H1 (cell line): ENCODE measurements around the gene CDC37. TPM values are rescaled to one million over a fixed set of nuclear protein-coding genes. Genes with fewer than 3 reads are reported as not detected.
"Not testable (repeated sequence)": the region's sequence is repeated elsewhere in the genome, so short reads cannot be mapped to it uniquely, and the experiment has no call there.

Source experiments
- CTCF ChIA-PET: fragments of 300-600 bp; sonication (Branson Sonifier 250); formaldehyde crosslinking; loops from one replicate; lab custom pipeline; 2021; ENCODE audit not compliant: partially characterized antibody; lab: Charles Lee
- POLR2A ChIA-PET: fragments of 300-600 bp; sonication (Branson Sonifier 250); formaldehyde crosslinking; loops from one replicate; lab custom pipeline; 2021; ENCODE audit warnings: inconsistent platforms; ENCODE audit not compliant: partially characterized antibody; lab: Charles Lee
- DNase-seq, 2 experiments: peaks; one replicate each; pipeline versions ENCODE4 v3.0.0 to v3.0.0-alpha.2; 2010 to 2022; ENCODE audit warnings: low spot score in 2 of 2, low read depth in 1 of 2, mixed read lengths in 1 of 2
- FAIRE-seq: peaks from 2 replicates; lab custom pipeline; 2011; peaks lifted over from hg19 to GRCh38; lab: Jason Lieb, UNC
- H2AFZ ChIP-seq: 2 replicates; pipeline ENCODE4 v1.8.1; 2012; ENCODE audit warnings: low read length, inconsistent platforms
- H2AK5ac ChIP-seq: 2 replicates; pipeline ENCODE4 v1.6.1; 2013; ENCODE audit warnings: low read depth, low read length
- H2BK120ac ChIP-seq: replicated peaks from 2 replicates; pipeline ENCODE3; 2013; ENCODE audit warnings: low read depth, low read length, inconsistent platforms
- H2BK12ac ChIP-seq: 2 replicates; pipeline ENCODE4 v1.6.1; 2013; ENCODE audit warnings: low read depth, low read length
- H2BK15ac ChIP-seq: 2 replicates; pipeline ENCODE4 v1.6.1; 2013; ENCODE audit warnings: low read length
- H2BK20ac ChIP-seq: 2 replicates; pipeline ENCODE4 v1.6.1; 2013; ENCODE audit warnings: low read length
- H2BK5ac ChIP-seq: 2 replicates; pipeline ENCODE4 v1.6.1; 2013; ENCODE audit warnings: low read depth, low read length
- H3K14ac ChIP-seq: 2 replicates; pipeline ENCODE4 v1.6.1; 2013; ENCODE audit warnings: inconsistent platforms; ENCODE audit not compliant: insufficient read length
- H3K18ac ChIP-seq: 2 replicates; pipeline ENCODE4 v1.6.1; 2013; ENCODE audit warnings: low read length; ENCODE audit errors: extremely low read depth
- H3K23ac ChIP-seq: 2 replicates; pipeline ENCODE4 v1.6.1; 2013; ENCODE audit warnings: inconsistent platforms; ENCODE audit not compliant: insufficient read length
- H3K23me2 ChIP-seq: 2 replicates; pipeline ENCODE4 v1.6.1; 2013; ENCODE audit warnings: low read depth, low read length
- H3K27ac ChIP-seq: 2 replicates; pipeline ENCODE4 v1.6.1; 2011; ENCODE audit warnings: low read depth, low read length, inconsistent platforms
- H3K27me3 ChIP-seq, 4 experiments: replicated peaks in 1 of 4; 1 replicate in 1 of 4; 2 replicates in 3 of 4; pipeline versions ENCODE4 v1.6.1 to v1.8.1; 2011 to 2013; ENCODE audit warnings: low read length in 3 of 4, mild to moderate bottlenecking in 3 of 4, inconsistent platforms in 2 of 4, mixed read lengths in 2 of 4, moderate library complexity in 1 of 4; ENCODE audit not compliant: control insufficient read depth in 3 of 4, insufficient read depth in 3 of 4; ENCODE audit errors: extremely low read depth in 1 of 4
- H3K36me3 ChIP-seq, 4 experiments: 2 replicates each; pipeline versions ENCODE4 v1.6.1 to v1.8.1; 2011 to 2013; ENCODE audit warnings: mild to moderate bottlenecking in 4 of 4, low read length in 3 of 4, moderate library complexity in 2 of 4, control low read depth in 1 of 4, inconsistent platforms in 1 of 4; ENCODE audit not compliant: insufficient read depth in 4 of 4, control insufficient read depth in 2 of 4
- H3K4ac ChIP-seq: replicated peaks from 2 replicates; pipeline ENCODE3; 2013; ENCODE audit warnings: low read length, low read depth, mixed read lengths, inconsistent platforms; ENCODE audit not compliant: insufficient read length
- H3K4me1 ChIP-seq, 4 experiments: replicated peaks in 1 of 4; 1 replicate in 1 of 4; 2 replicates in 3 of 4; pipeline versions ENCODE4 v1.6.1 to v1.8.1; 2011 to 2013; ENCODE audit warnings: low read length in 3 of 4, inconsistent platforms in 2 of 4, mixed read lengths in 1 of 4; ENCODE audit not compliant: insufficient read depth in 4 of 4, control insufficient read depth in 3 of 4
- H3K4me2 ChIP-seq, 2 experiments: 2 replicates each; pipeline versions ENCODE4 v1.6.1 to v1.8.1; 2011 to 2013; ENCODE audit warnings: low read depth in 2 of 2, low read length in 2 of 2, control low read depth in 1 of 2, inconsistent platforms in 1 of 2, mild to moderate bottlenecking in 1 of 2; ENCODE audit not compliant: insufficient read depth in 1 of 2
- H3K4me3 ChIP-seq, 4 experiments: fragments of 200-600, 300-600 bp in 1 of 4; sonication (generic), shearing (Covaris generic), sonication (Bioruptor Twin) in 1 of 4; 2 replicates each; pipeline versions ENCODE4 v1.5.1 to v1.8.1; 2011 to 2016; ENCODE audit warnings: low read length in 4 of 4, low read depth in 3 of 4, control low read depth in 2 of 4, inconsistent platforms in 2 of 4, mild to moderate bottlenecking in 2 of 4, mixed read lengths in 1 of 4, moderate library complexity in 1 of 4; ENCODE audit not compliant: insufficient read depth in 2 of 4; ENCODE audit errors: extremely low read depth in 1 of 4
- H3K56ac ChIP-seq: replicated peaks from 2 replicates; pipeline ENCODE3; 2013; ENCODE audit warnings: low read depth, mild to moderate bottlenecking, mixed read lengths, low read length, inconsistent platforms; ENCODE audit not compliant: insufficient read length
- H3K79me1 ChIP-seq: 2 replicates; pipeline ENCODE4 v1.6.1; 2013; ENCODE audit warnings: low read depth, low read length, control low read depth
- H3K79me2 ChIP-seq, 2 experiments: 2 replicates each; pipeline versions ENCODE4 v1.6.1 to v1.8.1; 2012 to 2013; ENCODE audit warnings: low read length in 2 of 2, mild to moderate bottlenecking in 2 of 2, inconsistent platforms in 1 of 2; ENCODE audit not compliant: insufficient read depth in 2 of 2, control insufficient read depth in 1 of 2
- H3K9ac ChIP-seq, 4 experiments: replicated peaks in 1 of 4; 1 replicate in 1 of 4; 2 replicates in 3 of 4; pipeline versions ENCODE4 v1.6.1 to v1.8.1; 2011 to 2013; ENCODE audit warnings: low read depth in 3 of 4, low read length in 3 of 4, control low read depth in 2 of 4, mild to moderate bottlenecking in 2 of 4, moderate library complexity in 2 of 4, inconsistent platforms in 1 of 4; ENCODE audit errors: extremely low read depth in 1 of 4
- H3K9me3 ChIP-seq, 2 experiments: 2 replicates each; pipeline versions ENCODE4 v1.6.1 to v1.8.1; 2012 to 2013; ENCODE audit warnings: mild to moderate bottlenecking in 2 of 2, moderate library complexity in 2 of 2, control low read depth in 1 of 2, inconsistent platforms in 1 of 2, low read depth in 1 of 2, low read length in 1 of 2, mixed read lengths in 1 of 2; ENCODE audit not compliant: insufficient read depth in 2 of 2
- H4K20me1 ChIP-seq, 2 experiments: replicated peaks in 1 of 2; 2 replicates each; pipeline versions ENCODE3 to v1.8.1; 2011 to 2013; ENCODE audit warnings: inconsistent platforms in 2 of 2, low read length in 2 of 2, mild to moderate bottlenecking in 1 of 2; ENCODE audit not compliant: insufficient read depth in 2 of 2, control insufficient read depth in 1 of 2
- H4K5ac ChIP-seq: 2 replicates; pipeline ENCODE4 v1.6.1; 2013; ENCODE audit warnings: low read length, low read depth, mixed read lengths, inconsistent platforms; ENCODE audit not compliant: insufficient read length
- H4K8ac ChIP-seq: 2 replicates; pipeline ENCODE4 v1.8.0; 2013; ENCODE audit warnings: mild to moderate bottlenecking, moderate library complexity, low read length, inconsistent platforms; ENCODE audit not compliant: insufficient read depth; ENCODE audit errors: extremely low read depth
- H4K91ac ChIP-seq: replicated peaks from 2 replicates; pipeline ENCODE3; 2013; ENCODE audit warnings: low read length, mixed read lengths, inconsistent platforms; ENCODE audit not compliant: insufficient read length
- WGBS, 2 experiments: shearing (Covaris generic) in 1 of 2; methylation state at CpG; one replicate each; pipeline versions ENCODE4 v1.1.6 to v1.1.7; 2013 to 2015; ENCODE audit warnings: low lambda C conversion rate in 2 of 2, mixed read lengths in 2 of 2, inconsistent platforms in 1 of 2, low coverage in 1 of 2, missing lambda C conversion rate in 1 of 2; ENCODE audit not compliant: insufficient replicate concordance in 2 of 2, insufficient coverage in 1 of 2, insufficient read length in 1 of 2; ENCODE audit errors: extremely low coverage in 1 of 2, missing lambda C conversion rate in 1 of 2; 5-methylcytosine and 5-hydroxymethylcytosine counted together
- polyA plus RNA-seq, 7 experiments: library from polyadenylated mRNA; depleted of rRNA in 3 of 7; stranded (reverse) in 5 of 7; unstranded in 2 of 7; fragments of >200 nt in 5 of 7; fragments of 200-250 nt in 2 of 7; gene quantifications; 1 replicate in 5 of 7; 2 replicates in 1 of 7; 4 replicates in 1 of 7; pipeline versions ENCODE4 v1.2.1 to v1.2.3, GENCODE V29; 2011 to 2013; ENCODE audit warnings: missing spikeins in 2 of 7, mixed read lengths in 2 of 7
- total RNA-seq: library from RNA; stranded (reverse); fragmentation: NEBNext Ultra II Directional; extraction: Animal tissue kit (Norgen Biotek cat#: 25700); gene quantifications from 2 replicates; pipeline ENCODE4 v1.2.1, GENCODE V29; 2021

The CDC37 gene
- total and polyA plus RNA-seq, 2 of the 8 experiments (the other 6 are each of a cell fraction or from before 2014, with no cell fraction given) = 162 to 181 TPM

DNA sequence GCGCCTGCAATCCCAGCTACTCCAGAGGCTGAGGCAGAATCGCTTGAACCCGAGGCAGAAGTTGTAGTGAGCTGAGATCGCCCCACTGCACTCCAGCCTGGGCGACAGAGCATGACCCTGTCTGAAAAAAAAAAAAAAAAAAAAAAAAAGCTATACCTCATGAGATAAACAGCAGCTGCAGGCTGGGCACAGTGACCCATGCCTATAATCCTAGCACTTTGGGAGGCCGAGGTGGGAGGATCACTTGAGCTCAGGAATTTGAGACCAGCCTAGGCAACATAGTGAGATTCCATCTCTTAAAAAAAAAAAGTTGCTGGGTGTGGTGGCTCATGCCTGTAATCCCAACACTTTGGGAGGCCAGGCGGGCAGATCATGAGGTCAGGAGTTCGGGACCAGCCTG, 4.0 kb downstream of the CDC37 start:
- not testable (repeated sequence) for H3K4me3 ChIP-seq, H3K14ac ChIP-seq, DNase-seq, H2BK5ac ChIP-seq, H3K79me1 ChIP-seq, H3K27me3 ChIP-seq, H3K56ac ChIP-seq, H4K5ac ChIP-seq, H3K4me1 ChIP-seq, H3K9me3 ChIP-seq, H3K23ac ChIP-seq, H2AFZ ChIP-seq, H2BK120ac ChIP-seq, H2BK20ac ChIP-seq, FAIRE-seq, H4K8ac ChIP-seq, H3K4me2 ChIP-seq, H4K91ac ChIP-seq, H2BK12ac ChIP-seq, H3K4ac ChIP-seq, H3K18ac ChIP-seq, H2AK5ac ChIP-seq, H3K27ac ChIP-seq, H2BK15ac ChIP-seq, H3K9ac ChIP-seq
- Histone ChIP-seq H4K20me1 (peaks cover 9 to 35% of the 10 kb centered on the region in 2 experiments), H3K36me3 (peaks cover 0 to 19% (median 10%) of the 10 kb centered on the region in 4 experiments; a peak in 6 of 8 replicates), H3K23me2 (peaks cover 12% of the 10 kb centered on the region), H3K79me2 (peaks cover 17 to 59% of the 10 kb centered on the region in 2 experiments)
- WGBS, 2 experiments = 94% methylated on average over 8 of the region's 8 CpGs; no CpG with 5 or more reads in 1 of the 2 experiments
- POLR2A ChIA-PET = interaction anchor here (0.7 to 2.0 kb wide), 5 partner anchors 9 to 148 kb away, joined by 3 to 5 read pairs (median 3); no protein-coding TSS in a partner anchor
- CTCF ChIA-PET = interaction anchor here (0.6 to 10.5 kb wide), 7 partner anchors 16 to 150 kb away, joined by 3 to 172 read pairs (median 3); partner anchors contain the start of gene ICAM1
